SK-N-SH (cell line): ENCODE data around the gene SUPT4H1. TPM values are rescaled to one million over a fixed set of nuclear protein-coding genes. Genes with fewer than 3 reads are reported as not detected.

Experiments
- CTCF ChIA-PET: fragments of 300-600, 350-600 bp; formaldehyde crosslinking; extraction: SDS; loops from one replicate; lab custom pipeline; 2021; lab: Yijun Ruan, JAX
- POLR2A ChIA-PET: fragments of 350-600 bp; sonication (Branson Sonifier 250); formaldehyde crosslinking; extraction: SDS; loops from one replicate; lab custom pipeline; 2020; ENCODE audit warnings: antibody characterized with exemption, inconsistent platforms; lab: Yijun Ruan, JAX
- DNase-seq: peaks from one replicate; pipeline ENCODE4 v3.0.0; 2012
- H2AFZ ChIP-seq: fragments of 200-600 bp; sonication (generic); 2 replicates; pipeline ENCODE4 v1.8.1; 2016; ENCODE audit warnings: antibody characterized with exemption, mild to moderate bottlenecking, low read depth
- H3F3A ChIP-seq: fragments of 200-600 bp; sonication (generic); replicated peaks from 2 replicates; pipeline ENCODE3; 2016; ENCODE audit warnings: antibody characterized with exemption, mild to moderate bottlenecking; ENCODE audit not compliant: insufficient read depth
- H3K27ac ChIP-seq, 2 experiments: fragments of 200-500 bp in 1 of 2; fragments of 200-600 bp in 1 of 2; sonication (Bioruptor generic) in 1 of 2; sonication (generic), shearing (Covaris generic) in 1 of 2; 2 replicates each; pipeline versions ENCODE4 v1.5.1 to v1.6.1; 2014 to 2016; ENCODE audit warnings: low read depth in 2 of 2, inconsistent platforms in 1 of 2, low read length in 1 of 2, mild to moderate bottlenecking in 1 of 2, mixed read lengths in 1 of 2
- H3K27me3 ChIP-seq: fragments of 200-600 bp; sonication (generic), shearing (Covaris generic); 2 replicates; pipeline ENCODE4 v1.6.1; 2016; ENCODE audit warnings: mixed run types; ENCODE audit not compliant: insufficient read depth
- H3K36me3 ChIP-seq, 2 experiments: fragments of 200-500 bp in 1 of 2; fragments of 200-600 bp in 1 of 2; sonication (Bioruptor generic) in 1 of 2; sonication (generic) in 1 of 2; replicated peaks in 1 of 2; 2 replicates each; pipeline versions ENCODE3 to v1.5.1; 2014 to 2016; ENCODE audit warnings: low read length in 1 of 2, mild to moderate bottlenecking in 1 of 2; ENCODE audit not compliant: insufficient read depth in 2 of 2, control insufficient read depth in 1 of 2
- H3K4me1 ChIP-seq, 2 experiments: fragments of 200-500 bp in 1 of 2; fragments of 200-600 bp in 1 of 2; sonication (Bioruptor generic) in 1 of 2; sonication (generic), shearing (Covaris generic) in 1 of 2; 2 replicates each; pipeline versions ENCODE4 v1.5.1 to v1.6.1; 2014 to 2016; ENCODE audit warnings: low read depth in 1 of 2, low read length in 1 of 2, mixed run types in 1 of 2; ENCODE audit not compliant: insufficient read depth in 2 of 2, control insufficient read depth in 1 of 2
- H3K4me2 ChIP-seq: fragments of 200-600 bp; sonication (generic), shearing (Covaris generic); 2 replicates; pipeline ENCODE4 v1.6.1; 2017; ENCODE audit warnings: mixed run types
- H3K4me3 ChIP-seq, 2 experiments: fragments of 200-500 bp in 1 of 2; fragments of 200-600 bp in 1 of 2; sonication (Bioruptor generic) in 1 of 2; sonication (generic), shearing (Covaris generic) in 1 of 2; 2 replicates each; pipeline versions ENCODE4 v1.5.1 to v1.8.1; 2014 to 2016; ENCODE audit warnings: low read depth in 2 of 2, inconsistent platforms in 1 of 2, low read length in 1 of 2, mild to moderate bottlenecking in 1 of 2, mixed read lengths in 1 of 2, moderate library complexity in 1 of 2
- H3K79me2 ChIP-seq: fragments of 200-600 bp; sonication (generic); 2 replicates; pipeline ENCODE4 v1.8.1; 2017; ENCODE audit warnings: mild to moderate bottlenecking; ENCODE audit not compliant: insufficient read depth
- H3K9ac ChIP-seq: fragments of 200-600 bp; sonication (generic); 2 replicates; pipeline ENCODE4 v1.6.1; 2017; ENCODE audit warnings: mixed run types
- H3K9me2 ChIP-seq: fragments of 200-600 bp; sonication (generic); 2 replicates; pipeline ENCODE4 v1.6.1; 2017; ENCODE audit warnings: mixed run types
- H3K9me3 ChIP-seq: fragments of 200-600 bp; sonication (generic); 2 replicates; pipeline ENCODE4 v1.6.1; 2017; ENCODE audit warnings: mixed run types, mild to moderate bottlenecking, moderate library complexity
- H4K20me1 ChIP-seq: fragments of 200-600 bp; sonication (generic); 2 replicates; pipeline ENCODE4 v1.6.1; 2017; ENCODE audit warnings: mild to moderate bottlenecking, mixed run types; ENCODE audit not compliant: insufficient read depth
- ELF1 ChIP-seq: IDR thresholded peaks from 2 replicates; pipeline ENCODE4 v1.4.0; 2012
- EZH2phosphoT487 ChIP-seq: fragments of 200-600 bp; sonication (generic); IDR thresholded peaks from 2 replicates; pipeline ENCODE4 v1.6.1; 2017; ENCODE audit warnings: low read depth, mixed run types, mild to moderate bottlenecking, antibody characterized with exemption, moderate library complexity, borderline replicate concordance
- FOSL2 ChIP-seq: IDR thresholded peaks from 2 replicates; pipeline ENCODE4 v1.4.0; 2012; ENCODE audit warnings: low read depth, mild to moderate bottlenecking, moderate library complexity, borderline replicate concordance
- FOXJ3 ChIP-seq: sonication (generic); formaldehyde crosslinking; IDR thresholded peaks from 2 replicates; pipeline ENCODE4 v1.5.1; 2020; ENCODE audit warnings: mild to moderate bottlenecking, missing genetic modification reagents
- FOXM1 ChIP-seq: IDR thresholded peaks from 2 replicates; pipeline ENCODE4 v1.4.0; 2012; ENCODE audit warnings: low read depth, mild to moderate bottlenecking
- JUND ChIP-seq: IDR thresholded peaks from 2 replicates; pipeline ENCODE4 v1.4.0; 2012
- MAX ChIP-seq: IDR thresholded peaks from 2 replicates; pipeline ENCODE4 v1.4.0; 2012; ENCODE audit warnings: low read depth
- MEF2A ChIP-seq: IDR thresholded peaks from 2 replicates; pipeline ENCODE4 v1.4.0; 2012; ENCODE audit warnings: low read depth, borderline replicate concordance
- MXI1 ChIP-seq: IDR thresholded peaks from 2 replicates; pipeline ENCODE4 v1.6.1; 2012; ENCODE audit warnings: mild to moderate bottlenecking, low read depth, low read length, improper control_type of control experiment
- NRF1 ChIP-seq: IDR thresholded peaks from 2 replicates; pipeline ENCODE4 v1.6.1; 2012; ENCODE audit warnings: low read depth, mild to moderate bottlenecking, low read length
- PBX3 ChIP-seq: IDR thresholded peaks from 2 replicates; pipeline ENCODE4; 2012
- RAD21 ChIP-seq: IDR thresholded peaks from 2 replicates; pipeline ENCODE4 v1.6.1; 2012; ENCODE audit warnings: mild to moderate bottlenecking, low read length
- RCOR1 ChIP-seq: fragments of 150-350 bp; IDR thresholded peaks from 2 replicates; pipeline ENCODE4 v1.6.1; 2017; ENCODE audit warnings: antibody characterized with exemption, low read length
- RXRA ChIP-seq: IDR thresholded peaks from 2 replicates; pipeline ENCODE4 v1.4.0; 2012; ENCODE audit warnings: low read depth, mild to moderate bottlenecking, borderline replicate concordance
- SIN3A ChIP-seq: IDR thresholded peaks from 2 replicates; pipeline ENCODE4 v1.6.1; 2012; ENCODE audit warnings: low read depth, mild to moderate bottlenecking, low read length, moderate library complexity, borderline replicate concordance
- SMC3 ChIP-seq: IDR thresholded peaks from 2 replicates; pipeline ENCODE4 v1.6.1; 2012; ENCODE audit warnings: low read depth, low read length, improper control_type of control experiment
- TCF12 ChIP-seq: IDR thresholded peaks from 2 replicates; pipeline ENCODE4 v1.4.0; 2012
- TEAD4 ChIP-seq: IDR thresholded peaks from 2 replicates; pipeline ENCODE4 v1.4.0; 2012; ENCODE audit warnings: mild to moderate bottlenecking, borderline replicate concordance; ENCODE audit not compliant: insufficient read depth
- WGBS: methylation state at CpG from one replicate; pipeline ENCODE4 v1.1.6; 2017; ENCODE audit warnings: low lambda C conversion rate; 5-methylcytosine and 5-hydroxymethylcytosine counted together
- polyA plus RNA-seq, 3 experiments: library from polyadenylated mRNA; depleted of rRNA; stranded (reverse); fragments of >200 nt; gene quantifications; 2 replicates each; pipeline ENCODE4 v1.2.3, GENCODE V29; 2012
- TF ChIP-seq, protein P1 (sequence below): IDR thresholded peaks from 2 replicates; pipeline ENCODE4 v1.4.0; 2012; ENCODE audit warnings: low read depth, borderline replicate concordance
- TF ChIP-seq, protein P2 (sequence below): fragments of 150-350 bp; IDR thresholded peaks from 2 replicates; pipeline ENCODE4 v1.6.1; 2017; ENCODE audit warnings: antibody characterized with exemption, low read length, low read depth, borderline replicate concordance

SUPT4H1 gene
- polyA plus RNA-seq, 1 of the 3 experiments (the other 2 are of a cell fraction), result 165 TPM

DNA sequence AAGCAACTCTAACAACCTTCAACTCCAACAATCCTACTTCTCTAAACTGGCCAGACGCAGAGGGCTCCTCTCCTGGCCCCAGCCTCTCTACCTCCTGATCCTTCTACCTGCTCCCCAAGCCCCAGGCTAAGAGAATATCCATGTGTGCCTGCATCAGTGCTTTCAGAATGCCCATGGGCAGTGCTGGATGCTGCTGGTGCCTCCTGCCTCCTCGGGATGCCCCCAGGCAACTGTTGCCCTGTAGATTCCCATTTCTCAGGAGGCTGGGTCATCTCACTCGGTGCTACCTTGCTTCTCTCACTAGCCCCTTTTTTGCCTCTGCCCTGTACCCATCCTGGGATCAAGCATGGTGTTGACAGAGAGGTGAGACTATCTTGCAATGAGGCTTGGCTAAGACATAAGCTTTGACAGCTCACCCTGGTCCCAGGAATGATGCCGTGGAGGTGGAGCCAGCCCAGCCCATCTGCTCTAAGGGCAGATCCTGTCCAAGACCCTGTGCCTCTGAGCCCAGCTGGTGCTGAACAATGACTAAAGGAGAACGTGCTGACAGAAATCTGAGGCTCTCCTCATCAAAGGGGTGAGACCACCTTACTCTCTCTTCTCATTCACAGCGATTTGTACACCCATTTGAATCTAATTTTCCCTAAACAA lies 19.4 kb upstream of the SUPT4H1 start (continued):
- TF ChIP-seq PBX3 (no peak), FOXJ3 (CRISPR knock-in tag) (no peak), JUND (no peak), RCOR1 (no peak), RXRA (no peak)
- TF ChIP-seq, all 33 proteins: peak for 0

GRCh38 chr17:58370716-58371115 lies 18.7 kb upstream of the SUPT4H1 start:
- no peak overlapping the region for H3K4me2 ChIP-seq
- H3K9ac ChIP-seq, result no peak overlapping the region
- TF ChIP-seq, protein P1, sequence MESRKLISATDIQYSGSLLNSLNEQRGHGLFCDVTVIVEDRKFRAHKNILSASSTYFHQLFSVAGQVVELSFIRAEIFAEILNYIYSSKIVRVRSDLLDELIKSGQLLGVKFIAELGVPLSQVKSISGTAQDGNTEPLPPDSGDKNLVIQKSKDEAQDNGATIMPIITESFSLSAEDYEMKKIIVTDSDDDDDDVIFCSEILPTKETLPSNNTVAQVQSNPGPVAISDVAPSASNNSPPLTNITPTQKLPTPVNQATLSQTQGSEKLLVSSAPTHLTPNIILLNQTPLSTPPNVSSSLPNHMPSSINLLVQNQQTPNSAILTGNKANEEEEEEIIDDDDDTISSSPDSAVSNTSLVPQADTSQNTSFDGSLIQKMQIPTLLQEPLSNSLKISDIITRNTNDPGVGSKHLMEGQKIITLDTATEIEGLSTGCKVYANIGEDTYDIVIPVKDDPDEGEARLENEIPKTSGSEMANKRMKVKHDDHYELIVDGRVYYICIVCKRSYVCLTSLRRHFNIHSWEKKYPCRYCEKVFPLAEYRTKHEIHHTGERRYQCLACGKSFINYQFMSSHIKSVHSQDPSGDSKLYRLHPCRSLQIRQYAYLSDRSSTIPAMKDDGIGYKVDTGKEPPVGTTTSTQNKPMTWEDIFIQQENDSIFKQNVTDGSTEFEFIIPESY, result no peak
- TF ChIP-seq EZH2phosphoT487, result no peak
- TF ChIP-seq FOSL2, result no peak
- TF ChIP-seq MEF2A, result no peak
- no peak for TF ChIP-seq FOXM1
- TF ChIP-seq MXI1, result no peak
- TF ChIP-seq ELF1, result no peak
- TF ChIP-seq NRF1, result no peak
- no peak for TF ChIP-seq TEAD4
- TF ChIP-seq JUND, result no peak
- no peak for TF ChIP-seq SMC3
- TF ChIP-seq, protein P2, sequence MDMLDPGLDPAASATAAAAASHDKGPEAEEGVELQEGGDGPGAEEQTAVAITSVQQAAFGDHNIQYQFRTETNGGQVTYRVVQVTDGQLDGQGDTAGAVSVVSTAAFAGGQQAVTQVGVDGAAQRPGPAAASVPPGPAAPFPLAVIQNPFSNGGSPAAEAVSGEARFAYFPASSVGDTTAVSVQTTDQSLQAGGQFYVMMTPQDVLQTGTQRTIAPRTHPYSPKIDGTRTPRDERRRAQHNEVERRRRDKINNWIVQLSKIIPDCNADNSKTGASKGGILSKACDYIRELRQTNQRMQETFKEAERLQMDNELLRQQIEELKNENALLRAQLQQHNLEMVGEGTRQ, result no peak
- TF ChIP-seq FOXJ3 (CRISPR knock-in tag), result no peak
- TF ChIP-seq RCOR1, result no peak
- no peak for TF ChIP-seq SIN3A
- no peak for TF ChIP-seq TCF12
- no peak for TF ChIP-seq MAX
- TF ChIP-seq RAD21, result no peak
- TF ChIP-seq, all 33 proteins: peak for 0
- Histone ChIP-seq H3F3A (no peaks in the 10 kb centered on the region), H3K4me3 (no peak overlapping the region), H3K9me2 (no peaks in the 10 kb centered on the region), H3K36me3 (no peaks in the 10 kb centered on the region), H4K20me1 (no peaks in the 10 kb centered on the region), H2AFZ (no peak overlapping the region), H3K79me2 (no peaks in the 10 kb centered on the region), H3K4me1 (no peaks in the 10 kb centered on the region), H3K27ac (no peak overlapping the region), H3K9me3 (no peaks in the 10 kb centered on the region), H3K27me3 (peaks cover 1% of the 10 kb centered on the region; the same call in 1 of the 2 replicates)
- no peak for DNase-seq
- 34% methylated on average over 9 of the region's 9 CpGs for WGBS
- CTCF ChIA-PET, result interaction anchor here (0.9 to 5.7 kb wide), 6 partner anchors 11 to 122 kb away, joined by 3 to 21 read pairs (median 4); partner anchors contain the start of gene RNF43
- POLR2A ChIA-PET, result no interaction called here
